Activated CD4-positive, CD25-positive, alpha-beta regulatory T cell treated with anti-CD3 and anti-CD28 coated beads, Interleukin-2, amount 50 U/mL, for 24 hours (primary cell): ENCODE data around the gene CPEB4.

ENCODE experiments used
- ATAC-seq, 2 donors: fragments of 150-1000 bp; cut with Tn5 transposase; one replicate each; pipeline ENCODE4 v1.10.0; 2021; ENCODE audit warnings: mild to moderate bottlenecking in 1 of 2, moderate library complexity in 1 of 2

CPEB4 gene

GRCh38 chr5:173950829-173951228, 62.7 kb downstream of the CPEB4 start:
- ATAC-seq: no peak

GRCh38 chr5:173953528-173954090, 65.5 kb downstream of the CPEB4 start:
- ATAC-seq: no peak

GRCh38 chr5:173954671-173955521, 66.7 kb downstream of the CPEB4 start:
- ATAC-seq: no peak

GRCh38 chr5:173960986-173961385, 72.8 kb downstream of the CPEB4 start:
- ATAC-seq: no peak

DNA sequence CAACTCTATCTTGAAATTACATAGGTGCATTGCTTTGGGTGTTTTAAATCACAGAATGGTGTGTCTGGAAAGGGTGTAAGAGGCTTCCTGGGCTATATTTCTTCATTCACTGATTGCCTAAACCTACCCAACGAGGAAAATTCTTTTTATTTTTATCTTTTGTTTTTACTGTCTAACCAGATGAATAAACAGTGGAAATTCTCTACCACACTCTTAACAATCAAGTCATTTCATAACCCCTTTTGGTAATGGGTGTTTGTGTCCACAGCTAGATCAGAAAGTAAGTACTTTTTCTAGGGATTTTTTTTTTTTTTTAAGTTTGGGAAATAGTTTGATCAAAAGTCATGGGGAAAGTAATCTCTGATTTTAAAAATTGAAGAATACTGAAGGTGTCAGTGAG, 73.3 kb downstream of the CPEB4 start:
- no peak for ATAC-seq

GRCh38 chr5:173962436-173962972, 74.4 kb downstream of the CPEB4 start:
- ATAC-seq: no peak

- ATAC-seq: no peak
Measured at GRCh38 chr5:173963182-173963838, 75.2 kb downstream of the CPEB4 start.

GRCh38 chr5:173963867-173964441, 75.8 kb downstream of the CPEB4 start:
- no peak for ATAC-seq

GRCh38 chr5:173964506-173964905, 76.4 kb downstream of the CPEB4 start:
- ATAC-seq: no peak

DNA sequence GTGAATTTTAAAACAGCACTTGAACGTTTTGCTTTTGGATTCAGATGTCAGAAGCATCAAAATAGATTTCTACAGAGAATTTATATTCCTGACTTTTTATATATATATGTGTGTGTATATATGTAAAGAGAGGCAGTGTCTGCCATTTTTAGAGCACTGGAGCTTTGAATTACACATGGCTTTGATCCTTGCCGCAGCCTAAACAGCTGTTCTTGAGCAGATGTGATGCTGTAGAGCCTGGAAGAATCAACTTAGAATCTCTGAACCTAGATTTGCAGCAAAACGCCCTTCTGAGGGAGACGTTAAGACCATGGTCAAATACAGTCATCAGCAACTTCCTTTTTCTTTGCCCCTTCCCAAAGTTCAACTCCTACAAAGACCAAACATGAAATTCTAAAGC, 79.1 kb downstream of the CPEB4 start:
- ATAC-seq: no peak

DNA sequence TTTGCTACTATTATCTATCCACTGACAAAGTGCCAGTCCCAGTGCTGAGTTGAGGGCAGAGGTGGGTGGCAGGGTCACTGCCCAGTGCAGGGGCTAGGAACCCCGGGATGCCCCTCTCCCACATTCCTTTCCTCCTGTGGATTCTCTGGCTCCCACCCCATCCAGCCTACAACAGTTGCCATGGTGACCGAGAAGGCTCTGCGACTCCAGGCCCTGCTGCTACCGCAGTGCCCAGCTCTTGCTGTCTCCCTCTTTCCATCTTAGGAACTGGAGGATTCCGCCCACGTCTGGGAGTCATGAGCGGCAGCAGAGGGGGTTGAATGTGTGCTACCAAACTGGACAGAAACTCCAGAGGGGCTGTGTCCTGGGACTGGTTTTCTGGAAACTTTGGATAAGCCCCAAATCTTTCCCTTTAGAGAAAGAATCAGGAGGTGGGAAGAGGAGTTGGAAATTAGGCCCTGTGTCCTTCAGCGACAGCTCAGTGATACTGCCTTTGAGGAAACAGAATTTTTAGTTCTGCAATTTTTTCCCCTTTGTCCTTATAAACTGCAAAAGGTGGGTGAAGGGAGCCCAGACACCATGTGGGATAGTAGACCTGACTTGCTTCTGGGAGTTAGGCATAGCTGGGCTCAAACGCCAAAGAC, 80.1 kb downstream of the CPEB4 start:
- no peak for ATAC-seq

DNA sequence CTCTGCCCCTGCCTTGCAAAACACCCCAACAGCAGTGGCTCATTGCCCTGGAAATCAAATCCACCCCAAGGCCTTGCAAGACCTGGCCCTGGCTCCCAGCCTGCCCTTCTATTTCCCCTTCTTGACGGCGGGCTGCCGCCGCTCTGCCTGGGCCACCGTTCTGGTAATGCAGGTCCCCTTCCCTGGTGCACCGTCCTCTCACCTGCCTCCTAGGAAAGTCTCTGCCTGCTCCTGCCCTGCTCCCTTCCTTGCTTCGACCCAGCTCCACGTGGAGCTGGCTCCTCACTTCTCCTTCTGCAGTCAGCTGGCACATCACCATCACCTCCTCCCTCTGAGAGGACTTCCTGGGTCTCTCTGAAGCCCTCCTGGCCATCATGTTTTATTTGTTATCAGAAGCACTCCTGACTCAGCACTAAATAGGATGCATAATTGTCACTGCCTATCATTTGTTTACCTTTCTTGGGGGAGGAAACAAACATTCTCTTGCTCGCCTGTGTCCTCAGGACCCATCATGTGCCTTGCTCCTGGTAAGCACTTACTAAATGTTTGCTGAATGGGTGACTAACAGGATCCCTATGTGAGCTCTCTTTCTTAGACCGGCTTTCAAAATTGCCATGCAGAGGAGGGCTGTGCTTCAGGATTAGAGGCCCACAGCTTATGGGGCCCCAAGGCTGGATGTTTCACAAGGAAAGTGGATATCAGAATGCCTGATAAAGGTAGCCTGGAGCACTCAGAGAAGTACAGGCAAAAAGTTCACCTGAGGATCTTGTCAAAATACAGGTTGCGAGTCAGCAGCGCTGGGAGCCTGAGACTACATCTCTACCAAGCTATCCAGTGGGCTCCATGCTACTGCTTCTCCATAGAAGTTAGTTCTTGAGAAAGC, 81.3 kb downstream of the CPEB4 start:
- ATAC-seq: no peak

DNA sequence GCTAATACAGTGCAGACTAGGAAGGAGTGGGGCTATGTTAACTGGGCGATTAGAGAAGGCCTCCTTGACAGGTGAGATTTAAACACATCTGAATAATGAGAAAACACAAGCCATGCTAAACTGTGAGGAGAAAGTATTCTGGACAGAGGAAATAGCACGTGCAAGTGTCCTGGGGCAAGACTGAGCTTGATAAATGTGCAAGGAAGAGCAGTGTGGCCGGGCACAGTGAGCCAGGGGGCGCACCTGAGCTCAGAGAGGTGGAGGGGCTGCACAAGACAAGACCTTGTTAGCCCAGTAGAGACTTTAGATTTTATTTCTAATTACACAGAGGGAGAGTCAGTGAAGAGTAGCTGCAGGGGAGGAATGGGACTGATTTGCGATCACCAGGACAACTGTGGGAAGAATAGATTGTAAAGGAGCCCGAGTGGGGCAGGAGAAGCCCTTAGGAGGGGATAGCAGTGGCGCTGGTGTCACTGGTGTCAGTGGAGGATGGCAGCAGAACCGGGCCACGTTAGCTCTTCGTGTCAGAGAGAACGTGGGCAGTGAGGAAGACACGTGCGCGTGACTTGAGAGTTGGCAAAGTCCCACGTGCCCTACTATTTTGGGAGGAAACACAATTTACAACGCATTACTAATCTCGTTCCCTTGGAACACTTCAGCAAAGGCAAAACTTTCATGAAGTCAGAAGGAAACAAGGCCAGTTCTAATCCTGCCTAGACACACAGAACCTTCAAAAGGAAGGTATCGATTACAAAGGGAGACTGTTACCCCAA, 82.9 kb downstream of the CPEB4 start:
- no peak for ATAC-seq

DNA sequence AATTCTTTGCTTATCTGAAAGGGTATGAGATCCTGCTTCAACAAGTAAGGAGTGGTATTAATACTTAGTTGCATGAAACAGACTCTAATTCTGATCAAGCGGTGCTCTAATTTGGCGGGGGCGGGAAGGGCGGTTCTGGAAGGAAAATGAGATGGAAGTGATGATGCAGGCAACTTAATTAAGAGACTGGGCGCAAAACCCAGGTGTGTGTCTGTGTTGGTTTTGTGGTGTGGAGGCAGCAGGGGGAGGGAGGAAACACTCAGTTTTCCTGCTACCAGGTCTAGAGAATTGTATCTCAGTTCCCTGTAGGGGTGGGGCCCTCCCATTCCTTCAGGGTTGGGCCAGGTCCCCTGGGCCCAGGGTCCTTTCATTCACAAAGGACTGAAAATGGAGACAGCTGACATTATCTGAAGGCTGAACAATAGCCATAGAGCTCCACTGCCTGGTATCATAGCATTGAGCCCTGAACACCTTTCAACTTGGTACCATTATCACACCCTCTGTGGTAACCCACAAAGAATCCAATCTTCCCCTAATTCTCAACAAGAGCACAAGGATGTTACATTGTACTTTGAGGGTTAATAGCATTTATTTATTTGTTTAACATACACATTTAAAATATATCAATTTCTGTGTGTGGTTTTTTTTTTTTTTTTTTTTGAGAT, 83.7 kb downstream of the CPEB4 start:
- no peak for ATAC-seq

- no peak for ATAC-seq
Measured at GRCh38 chr5:173972607-173972924, 84.4 kb downstream of the CPEB4 start.

- peak; percentile 71 to 77 for ATAC-seq
Measured at GRCh38 chr5:173972925-173973615, 84.9 kb downstream of the CPEB4 start.

DNA sequence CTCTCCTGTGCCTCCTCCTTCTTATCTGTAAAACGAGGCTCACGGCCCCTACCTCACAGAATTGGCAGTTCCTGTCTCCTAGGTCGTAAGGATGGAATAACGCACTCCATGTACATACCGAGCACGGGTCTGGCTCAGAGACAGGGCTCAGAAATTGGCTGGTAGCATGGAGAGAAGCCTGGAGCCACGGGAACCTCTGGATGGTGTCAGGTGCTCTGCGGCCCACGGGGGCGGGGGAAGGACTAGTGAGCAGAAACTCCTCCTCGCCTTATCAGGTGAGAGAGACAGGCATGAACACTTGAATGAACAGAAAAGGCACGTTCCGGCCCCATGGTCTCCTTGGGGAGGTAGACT, 85.4 kb downstream of the CPEB4 start:
- peak in 1 of 2 donors; percentile 37 for ATAC-seq

GRCh38 chr5:173974688-173975239, 86.6 kb downstream of the CPEB4 start:
- ATAC-seq: no peak

GRCh38 chr5:173981185-173981761, 93.1 kb downstream of the CPEB4 start:
- ATAC-seq: no peak
